ENCODE results near the gene TTLL12. TPM values are rescaled to one million over a fixed set of nuclear protein-coding genes. Genes with fewer than 3 reads are reported as not detected.
"Not testable (repeated sequence)": the region's sequence is repeated elsewhere in the genome, so short reads cannot be mapped to it uniquely, and the experiment has no call there.

TTLL12 gene
- total RNA-seq, 1 experiment from 2014 or later, result 63.4 TPM

GRCh38 chr22:43151251-43152002 is 35.5 kb downstream of the TTLL12 start, which contains the start of gene TSPO:
Gene TSPO (plus strand): TSS chr22:43151559. CDS start chr22:43159239, 7,680 bp downstream.
- no TSS peak for BruUV-seq (replicated peaks)
- Mint-ChIP-seq H3K36me3 (ENCODE audit: insufficient read depth, unreplicated experiment) (peaks cover 33% of the 10 kb centered on the region), H3K4me3 (ENCODE audit: low read depth, unreplicated experiment) (peak within 1 kb of the TSS; percentile 69), H3K27me3 (ENCODE audit: unreplicated experiment) (no peaks in the 10 kb centered on the region), H3K4me1 (ENCODE audit: low read depth, unreplicated experiment) (peaks cover 8% of the 10 kb centered on the region), H3K9me3 (ENCODE audit: low read depth, unreplicated experiment) (no peaks in the 10 kb centered on the region), H3K27ac (ENCODE audit: unreplicated experiment) (peak within 1 kb of the TSS; percentile 70)
- TF ChIP-seq CTCF (IDR thresholded peaks at IDR 0.05; ENCODE audit: unreplicated experiment), result no peak
- intact Hi-C loops (cut with micrococcal nuclease; ENCODE audit: unreplicated experiment), result no loop called here
- peak; percentile 67 for DNase-seq
- CTCF ChIA-PET, result interaction anchor here (0.6 to 1.5 kb wide), 2 partner anchors 10 to 276 kb away, joined by 3 to 5 read pairs; no protein-coding TSS in a partner anchor

GRCh38 chr22:43150731-43151206 is 36.2 kb downstream of the TTLL12 start:
- CTCF ChIA-PET, result interaction anchor here (0.6 to 1.5 kb wide), 2 partner anchors 11 to 276 kb away, joined by 3 to 5 read pairs; no protein-coding TSS in a partner anchor
- Mint-ChIP-seq H3K9me3 (ENCODE audit: low read depth, unreplicated experiment) (no peaks in the 10 kb centered on the region), H3K36me3 (ENCODE audit: insufficient read depth, unreplicated experiment) (peaks cover 33% of the 10 kb centered on the region), H3K27ac (ENCODE audit: unreplicated experiment) (peak overlapping the region; percentile 70), H3K4me3 (ENCODE audit: low read depth, unreplicated experiment) (peak overlapping the region; percentile 69), H3K4me1 (ENCODE audit: low read depth, unreplicated experiment) (peaks cover 8% of the 10 kb centered on the region), H3K27me3 (ENCODE audit: unreplicated experiment) (no peaks in the 10 kb centered on the region)
- BruUV-seq (replicated peaks), result no TSS peak
- no peak for DNase-seq
- intact Hi-C loops (cut with micrococcal nuclease; ENCODE audit: unreplicated experiment), result no loop called here
- TF ChIP-seq CTCF (IDR thresholded peaks at IDR 0.05; ENCODE audit: unreplicated experiment), result no peak

- no peaks in the 10 kb centered on the region for H3K9me3 Mint-ChIP-seq (ENCODE audit: low read depth, unreplicated experiment)
- no peak for TF ChIP-seq CTCF (IDR thresholded peaks at IDR 0.05; ENCODE audit: unreplicated experiment)
- no peak overlapping the region for H3K4me3 Mint-ChIP-seq (ENCODE audit: low read depth, unreplicated experiment)
- peaks cover 8% of the 10 kb centered on the region for H3K4me1 Mint-ChIP-seq (ENCODE audit: low read depth, unreplicated experiment)
- H3K27me3 Mint-ChIP-seq (ENCODE audit: unreplicated experiment), result no peaks in the 10 kb centered on the region
- no TSS peak for BruUV-seq (replicated peaks)
- CTCF ChIA-PET, result interaction anchor here (0.6 kb wide), 1 partner anchor 9 kb away, joined by 4 read pairs; no protein-coding TSS in a partner anchor
- intact Hi-C loops (cut with micrococcal nuclease; ENCODE audit: unreplicated experiment), result no loop called here
- no peak overlapping the region for H3K27ac Mint-ChIP-seq (ENCODE audit: unreplicated experiment)
- H3K36me3 Mint-ChIP-seq (ENCODE audit: insufficient read depth, unreplicated experiment), result peaks cover 35% of the 10 kb centered on the region
- DNase-seq, result no peak
Measured at GRCh38 chr22:43148581-43148980, 38.4 kb downstream of the TTLL12 start.

- Mint-ChIP-seq H3K36me3 (ENCODE audit: insufficient read depth, unreplicated experiment) (peaks cover 39% of the 10 kb centered on the region), H3K27me3 (ENCODE audit: unreplicated experiment) (no peaks in the 10 kb centered on the region), H3K27ac (ENCODE audit: unreplicated experiment) (no peak overlapping the region), H3K4me1 (ENCODE audit: low read depth, unreplicated experiment) (peaks cover 3% of the 10 kb centered on the region), H3K9me3 (ENCODE audit: low read depth, unreplicated experiment) (no peaks in the 10 kb centered on the region), H3K4me3 (ENCODE audit: low read depth, unreplicated experiment) (no peak overlapping the region)
- TF ChIP-seq CTCF (IDR thresholded peaks at IDR 0.05; ENCODE audit: unreplicated experiment), result no peak
- intact Hi-C loops (cut with micrococcal nuclease; ENCODE audit: unreplicated experiment), result no loop called here
- BruUV-seq (replicated peaks), result no TSS peak
- CTCF ChIA-PET, result interaction anchor here (0.7 kb wide), 1 partner anchor 26 kb away, joined by 4 read pairs; no protein-coding TSS in a partner anchor
- no peak for DNase-seq
Measured at GRCh38 chr22:43147821-43148220, 39.1 kb downstream of the TTLL12 start.

GRCh38 chr22:43146332-43146731 is 40.6 kb downstream of the TTLL12 start:
- H3K4me3 Mint-ChIP-seq (ENCODE audit: low read depth, unreplicated experiment); H3K4me1 Mint-ChIP-seq (ENCODE audit: low read depth, unreplicated experiment); DNase-seq; H3K9me3 Mint-ChIP-seq (ENCODE audit: low read depth, unreplicated experiment); BruUV-seq (replicated peaks); H3K27ac Mint-ChIP-seq (ENCODE audit: unreplicated experiment); intact Hi-C loops (cut with micrococcal nuclease; ENCODE audit: unreplicated experiment); H3K27me3 Mint-ChIP-seq (ENCODE audit: unreplicated experiment): not testable (repeated sequence)
- peaks cover 35% of the 10 kb centered on the region for H3K36me3 Mint-ChIP-seq (ENCODE audit: insufficient read depth, unreplicated experiment)
- CTCF ChIA-PET, result interaction anchor here (0.7 kb wide), 4 partner anchors 33 to 492 kb away, joined by 3 to 8 read pairs (median 6); no protein-coding TSS in a partner anchor

GRCh38 chr22:43145371-43145770 is 41.6 kb downstream of the TTLL12 start:
- H3K27me3 Mint-ChIP-seq (ENCODE audit: unreplicated experiment); H3K9me3 Mint-ChIP-seq (ENCODE audit: low read depth, unreplicated experiment); BruUV-seq (replicated peaks); DNase-seq; intact Hi-C loops (cut with micrococcal nuclease; ENCODE audit: unreplicated experiment); H3K4me3 Mint-ChIP-seq (ENCODE audit: low read depth, unreplicated experiment); H3K4me1 Mint-ChIP-seq (ENCODE audit: low read depth, unreplicated experiment); H3K27ac Mint-ChIP-seq (ENCODE audit: unreplicated experiment): not testable (repeated sequence)
- peaks cover 30% of the 10 kb centered on the region for H3K36me3 Mint-ChIP-seq (ENCODE audit: insufficient read depth, unreplicated experiment)
- CTCF ChIA-PET, result interaction anchor here (0.7 kb wide), 1 partner anchor 40 kb away, joined by 3 read pairs; no protein-coding TSS in a partner anchor

Measured in Calu3 (cell line).